CD14-positive monocyte (primary cell): ENCODE results near the gene DNAH14. TPM values are rescaled to one million over a fixed set of nuclear protein-coding genes. Genes with fewer than 3 reads are reported as not detected.

ENCODE experiments used
- DNase-seq, 3 donors: peaks; one replicate each; pipeline ENCODE4 v3.0.0-alpha.2; 2011 to 2022
- H2AFZ ChIP-seq: 2 replicates; pipeline ENCODE4 v1.6.0; 2012; ENCODE audit warnings: mild to moderate bottlenecking, low read depth, low read length, inconsistent platforms; ENCODE audit not compliant: insufficient read depth, poor library complexity, severe bottlenecking
- H3K27ac ChIP-seq, 2 donors: 1 replicate in 1 of 2; 2 replicates in 1 of 2; pipeline ENCODE4 v1.5.1; 2012 to 2013; ENCODE audit warnings: low read length in 2 of 2, control low read depth in 1 of 2, inconsistent platforms in 1 of 2, low read depth in 1 of 2, mild to moderate bottlenecking in 1 of 2
- H3K27me3 ChIP-seq, 2 donors: one replicate each; pipeline versions ENCODE4 v1.6.0 to v1.6.1; 2011 to 2013; ENCODE audit warnings: low read length in 2 of 2; ENCODE audit not compliant: control insufficient read depth in 2 of 2, insufficient read depth in 2 of 2
- H3K36me3 ChIP-seq, 2 donors: replicated peaks in 1 of 2; 1 replicate in 1 of 2; 2 replicates in 1 of 2; pipeline versions ENCODE4 v1.5.1 to v1.6.1; 2012 to 2013; ENCODE audit warnings: low read length in 2 of 2, control low read depth in 1 of 2, inconsistent platforms in 1 of 2, mild to moderate bottlenecking in 1 of 2; ENCODE audit not compliant: insufficient read depth in 2 of 2, control insufficient read depth in 1 of 2
- H3K4me1 ChIP-seq, 2 donors: 1 replicate in 1 of 2; 2 replicates in 1 of 2; pipeline versions ENCODE4 v1.5.1 to v1.6.1; 2012 to 2013; ENCODE audit warnings: low read length in 2 of 2, control low read depth in 1 of 2, inconsistent platforms in 1 of 2, mild to moderate bottlenecking in 1 of 2, moderate library complexity in 1 of 2; ENCODE audit not compliant: insufficient read depth in 2 of 2, control insufficient read depth in 1 of 2
- H3K4me2 ChIP-seq: replicated peaks from 2 replicates; pipeline ENCODE3; 2012; ENCODE audit warnings: low read length, moderate library complexity, mild to moderate bottlenecking; ENCODE audit not compliant: poor library complexity, severe bottlenecking; ENCODE audit errors: extremely low read depth
- H3K4me3 ChIP-seq, 3 experiments: fragments of 200-600 bp in 1 of 3; sonication (generic) in 1 of 3; replicated peaks in 1 of 3; 1 replicate in 2 of 3; 2 replicates in 1 of 3; pipeline ENCODE4 v1.5.1; 2011 to 2013; ENCODE audit warnings: low read length in 3 of 3, mild to moderate bottlenecking in 3 of 3, control low read depth in 2 of 3, low read depth in 2 of 3, inconsistent platforms in 1 of 3, moderate library complexity in 1 of 3
- H3K79me2 ChIP-seq: 2 replicates; pipeline ENCODE4 v1.6.0; 2012; ENCODE audit warnings: mild to moderate bottlenecking, control low read depth, inconsistent platforms, low read length, moderate library complexity; ENCODE audit not compliant: insufficient read depth
- H3K9ac ChIP-seq: 2 replicates; pipeline ENCODE4 v1.6.0; 2017; ENCODE audit warnings: low read length, mild to moderate bottlenecking; ENCODE audit not compliant: insufficient read depth, poor library complexity, severe bottlenecking
- H3K9me3 ChIP-seq, 2 donors: replicated peaks in 1 of 2; 1 replicate in 1 of 2; 2 replicates in 1 of 2; pipeline versions ENCODE4 v1.5.1 to v1.6.1; 2012 to 2013; ENCODE audit warnings: low read length in 2 of 2, control low read depth in 1 of 2; ENCODE audit not compliant: control insufficient read depth in 1 of 2, insufficient read depth in 1 of 2
- H4K20me1 ChIP-seq: 2 replicates; pipeline ENCODE4 v1.6.0; 2012; ENCODE audit warnings: mild to moderate bottlenecking, low read length, control low read depth, moderate library complexity; ENCODE audit not compliant: insufficient read depth
- H3K27ac Mint-ChIP-seq, 7 donors: one replicate each; pipeline ENCODE4 v1.8.0; 2020; ENCODE audit warnings: mild to moderate bottlenecking in 7 of 7, mixed read lengths in 7 of 7, moderate library complexity in 6 of 7, inconsistent platforms in 2 of 7
- H3K27me3 Mint-ChIP-seq, 3 donors: one replicate each; pipeline ENCODE4 v1.8.0; 2021 to 2022; ENCODE audit warnings: low read depth in 3 of 3, mild to moderate bottlenecking in 3 of 3, mixed read lengths in 3 of 3, moderate library complexity in 3 of 3, inconsistent platforms in 1 of 3
- H3K36me3 Mint-ChIP-seq, 2 donors: one replicate each; pipeline ENCODE4 v1.8.0; 2020; ENCODE audit warnings: mixed read lengths in 2 of 2, inconsistent platforms in 1 of 2, mild to moderate bottlenecking in 1 of 2
- H3K4me1 Mint-ChIP-seq: one replicate; pipeline ENCODE4 v1.8.0; 2020; ENCODE audit warnings: mild to moderate bottlenecking, mixed read lengths
- H3K4me3 Mint-ChIP-seq, 2 donors: one replicate each; pipeline ENCODE4 v1.8.0; 2020; ENCODE audit warnings: mild to moderate bottlenecking in 2 of 2, mixed read lengths in 2 of 2, moderate library complexity in 1 of 2
- H3K9me3 Mint-ChIP-seq, 7 donors: one replicate each; pipeline ENCODE4 v1.8.0; 2020 to 2022; ENCODE audit warnings: mixed read lengths in 7 of 7, mild to moderate bottlenecking in 6 of 7, moderate library complexity in 6 of 7, inconsistent platforms in 2 of 7
- WGBS: methylation state at CpG from one replicate; pipeline ENCODE4 v1.1.5; 2013; ENCODE audit warnings: missing lambda C conversion rate; ENCODE audit not compliant: insufficient coverage; 5-methylcytosine and 5-hydroxymethylcytosine counted together
- intact Hi-C, 2 donors: fragments of 100-400 bp; cut with micrococcal nuclease; formaldehyde crosslinking; loops; one replicate each; pipeline versions ENCODE4 v1.15.0 to v1.15.1; 2023
- polyA plus RNA-seq, 3 donors: library from polyadenylated mRNA; depleted of rRNA in 1 of 3; unstranded in 2 of 3; stranded (reverse) in 1 of 3; fragments of 300-500 nt in 2 of 3; fragments of >200 nt in 1 of 3; fragmentation: Illumina TruSeq in 2 of 3; gene quantifications; 1 replicate in 2 of 3; 2 replicates in 1 of 3; pipeline ENCODE4 v1.2.3, GENCODE V29; 2012 to 2021
- TF ChIP-seq, protein P1 (sequence below): fragments of 200-600 bp; IDR thresholded peaks from one replicate; pipeline ENCODE4 v1.8.0; 2022; ENCODE audit warnings: antibody characterized with exemption, mild to moderate bottlenecking

DNAH14 gene
- polyA plus RNA-seq, 3 donors: 0.83 TPM; not detected in 2

DNA sequence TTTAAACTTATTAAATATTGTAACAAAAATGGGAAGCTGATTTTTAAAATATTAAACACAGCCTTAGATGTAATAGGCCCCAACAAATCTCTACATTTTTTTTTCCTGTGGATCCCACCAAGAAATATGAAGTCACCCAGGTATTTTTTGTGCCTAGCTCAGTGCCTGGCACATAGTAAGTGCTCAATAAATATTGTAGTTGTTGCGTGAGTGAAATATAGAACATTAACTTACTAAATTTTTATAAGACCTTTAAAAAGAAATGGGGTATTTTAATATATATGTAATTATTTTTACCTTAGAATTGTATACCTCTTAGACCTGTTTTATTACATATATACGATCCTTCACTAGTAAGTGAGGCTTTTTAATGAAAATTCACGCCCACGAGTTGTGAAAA lies 569 bp upstream of the DNAH14 start:
- Histone ChIP-seq H3K4me3 (no peak overlapping the region), H3K79me2 (no peaks in the 10 kb centered on the region), H3K4me1 (peaks cover 4 to 8% of the 10 kb centered on the region in 2 donors), H3K4me2 (no peak overlapping the region), H2AFZ (no peak overlapping the region), H3K9ac (no peak overlapping the region), H3K9me3 (peaks cover 0 to 16% of the 10 kb centered on the region in 2 donors), H3K27ac (no peak overlapping the region), H3K36me3 (no peaks in the 10 kb centered on the region), H3K27me3 (peaks cover 0 to 5% of the 10 kb centered on the region in 2 donors), H4K20me1 (no peaks in the 10 kb centered on the region)
- no peak overlapping the region for H3K27ac Mint-ChIP-seq
- no CpG with 5 or more reads among the region's 4 CpGs for WGBS
- H3K9me3 Mint-ChIP-seq: peaks cover 9 to 20% (median 17%) of the 10 kb centered on the region in 7 donors
- intact Hi-C loops: no loop called here
- no peak overlapping the region for H3K4me3 Mint-ChIP-seq
- H3K27me3 Mint-ChIP-seq: peaks cover 6 to 10% (median 9%) of the 10 kb centered on the region in 3 donors
- no peak for DNase-seq
- H3K36me3 Mint-ChIP-seq: peaks cover 0 to 3% of the 10 kb centered on the region in 2 donors
- TF ChIP-seq, protein P1, sequence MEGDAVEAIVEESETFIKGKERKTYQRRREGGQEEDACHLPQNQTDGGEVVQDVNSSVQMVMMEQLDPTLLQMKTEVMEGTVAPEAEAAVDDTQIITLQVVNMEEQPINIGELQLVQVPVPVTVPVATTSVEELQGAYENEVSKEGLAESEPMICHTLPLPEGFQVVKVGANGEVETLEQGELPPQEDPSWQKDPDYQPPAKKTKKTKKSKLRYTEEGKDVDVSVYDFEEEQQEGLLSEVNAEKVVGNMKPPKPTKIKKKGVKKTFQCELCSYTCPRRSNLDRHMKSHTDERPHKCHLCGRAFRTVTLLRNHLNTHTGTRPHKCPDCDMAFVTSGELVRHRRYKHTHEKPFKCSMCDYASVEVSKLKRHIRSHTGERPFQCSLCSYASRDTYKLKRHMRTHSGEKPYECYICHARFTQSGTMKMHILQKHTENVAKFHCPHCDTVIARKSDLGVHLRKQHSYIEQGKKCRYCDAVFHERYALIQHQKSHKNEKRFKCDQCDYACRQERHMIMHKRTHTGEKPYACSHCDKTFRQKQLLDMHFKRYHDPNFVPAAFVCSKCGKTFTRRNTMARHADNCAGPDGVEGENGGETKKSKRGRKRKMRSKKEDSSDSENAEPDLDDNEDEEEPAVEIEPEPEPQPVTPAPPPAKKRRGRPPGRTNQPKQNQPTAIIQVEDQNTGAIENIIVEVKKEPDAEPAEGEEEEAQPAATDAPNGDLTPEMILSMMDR: no peak
- H3K4me1 Mint-ChIP-seq: peaks cover 6% of the 10 kb centered on the region

DNA sequence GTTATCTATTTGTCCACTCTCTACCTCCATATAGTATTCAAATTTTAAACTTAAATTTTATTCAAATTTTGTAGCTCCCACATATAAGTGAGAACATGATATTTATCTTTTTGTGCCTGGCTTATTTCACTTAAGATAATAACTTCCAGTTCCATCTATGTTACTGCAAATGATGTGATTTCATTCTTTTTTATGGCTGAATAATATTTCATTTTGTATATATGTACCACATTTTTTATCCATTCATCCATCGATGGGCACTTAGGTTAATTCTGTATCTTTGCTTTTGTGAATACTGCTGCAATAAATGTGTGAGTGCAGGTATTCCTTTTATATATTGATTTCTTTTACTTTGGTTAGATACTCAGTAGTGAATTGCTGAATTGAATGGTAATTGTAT lies 2.1 kb downstream of the DNAH14 start:
- Histone ChIP-seq H3K4me3 (no peak overlapping the region), H3K9me3 (peaks cover 0 to 32% of the 10 kb centered on the region in 2 donors), H2AFZ (no peak overlapping the region), H3K27me3 (peaks cover 0 to 5% of the 10 kb centered on the region in 2 donors), H3K36me3 (no peaks in the 10 kb centered on the region), H3K79me2 (no peaks in the 10 kb centered on the region), H3K9ac (no peak overlapping the region), H3K27ac (no peak overlapping the region), H3K4me1 (peaks cover 4 to 8% of the 10 kb centered on the region in 2 donors), H3K4me2 (no peak overlapping the region), H4K20me1 (no peaks in the 10 kb centered on the region)
- TF ChIP-seq, protein P1: no peak
- Mint-ChIP-seq H3K27me3 (peaks cover 6 to 12% (median 9%) of the 10 kb centered on the region in 3 donors), H3K9me3 (peaks cover 20 to 41% (median 29%) of the 10 kb centered on the region in 7 donors), H3K4me1 (peaks cover 6% of the 10 kb centered on the region), H3K4me3 (no peak overlapping the region), H3K27ac (no peak overlapping the region), H3K36me3 (peaks cover 0 to 3% of the 10 kb centered on the region in 2 donors)
- intact Hi-C loops: no loop called here
- DNase-seq: no peak
- no CpG with 5 or more reads among the region's 1 CpG for WGBS
